HCT116 (cell line): ENCODE data around the gene CBLIF. TPM values are rescaled to one million over a fixed set of nuclear protein-coding genes. Genes with fewer than 3 reads are reported as not detected.

Experiments used
- ATAC-seq: fragments of 200-7000 bp; cut with Tn5 transposase; 2 replicates; pipeline ENCODE4 v1.9.1; 2020; ENCODE audit warnings: mild to moderate bottlenecking, moderate library complexity
- BruUV-seq: library from RNA; stranded (reverse); fragments of 400-500 nt; replicated peaks from 2 replicates; lab custom pipeline; 2021; lab: Mats Ljungman, UMichigan
- CTCF ChIA-PET: fragments of 300-600 bp; sonication (Branson Sonifier 250); formaldehyde crosslinking; loops from one replicate; lab custom pipeline; 2021; ENCODE audit warnings: antibody characterized with exemption; lab: Charles Lee
- POLR2A ChIA-PET: fragments of 300-600, 350-600 bp; sonication (Branson Sonifier 250); formaldehyde crosslinking; loops from one replicate; lab custom pipeline; 2021; ENCODE audit warnings: antibody characterized with exemption; lab: Charles Lee
- RAD21 ChIA-PET, 2 experiments: fragments of 300-600 bp; sonication (Branson Sonifier 250); formaldehyde crosslinking; loops; one replicate each; lab custom pipeline; 2023; ENCODE audit warnings: low total read pairs in 2 of 2; ENCODE audit not compliant: uncharacterized antibody in 2 of 2, unreplicated experiment in 2 of 2, low non-redundant PET in 1 of 2; lab: Charles Lee
- DNase-seq: peaks from one replicate; pipeline ENCODE4 v3.0.0-alpha.2; 2010; ENCODE audit warnings: low read depth, low spot score
- H2AFZ ChIP-seq: fragments of 200-600 bp; shearing (Covaris generic), sonication (generic); 2 replicates; pipeline ENCODE4 v1.6.1; 2017; ENCODE audit warnings: low read depth, mixed run types, mixed read lengths, antibody characterized with exemption, low read length; ENCODE audit not compliant: poor library complexity, severe bottlenecking
- H3K27ac ChIP-seq: 2 replicates; pipeline ENCODE4 v1.5.1; 2012; ENCODE audit warnings: low read depth, low read length
- H3K27me3 ChIP-seq: fragments of 200-600 bp; sonication (generic); 2 replicates; pipeline ENCODE4 v1.6.1; 2016; ENCODE audit warnings: mixed run types, low read length, mixed read lengths; ENCODE audit not compliant: insufficient read depth
- H3K36me3 ChIP-seq, 2 experiments: fragments of 200-500 bp in 1 of 2; fragments of 200-600 bp in 1 of 2; sonication (Bioruptor generic) in 1 of 2; sonication (generic) in 1 of 2; 2 replicates each; pipeline versions ENCODE4 v1.5.1 to v1.6.1; 2014 to 2016; ENCODE audit warnings: low read length in 2 of 2, inconsistent platforms in 1 of 2, mixed read lengths in 1 of 2, mixed run types in 1 of 2; ENCODE audit not compliant: insufficient read depth in 2 of 2, control insufficient read depth in 1 of 2
- H3K4me1 ChIP-seq, 2 experiments: fragments of 200-600 bp in 1 of 2; sonication (generic) in 1 of 2; 2 replicates each; pipeline versions ENCODE4 v1.5.1 to v1.6.1; 2012 to 2017; ENCODE audit warnings: low read length in 2 of 2, inconsistent platforms in 1 of 2, mild to moderate bottlenecking in 1 of 2, mixed read lengths in 1 of 2, mixed run types in 1 of 2, moderate library complexity in 1 of 2; ENCODE audit not compliant: insufficient read depth in 2 of 2, control insufficient read depth in 1 of 2
- H3K4me2 ChIP-seq: fragments of 200-600 bp; sonication (generic); 2 replicates; pipeline ENCODE4 v1.6.1; 2017; ENCODE audit warnings: mixed run types, low read length, mixed read lengths
- H3K4me3 ChIP-seq, 2 experiments: fragments of 200-600 bp in 1 of 2; sonication (generic) in 1 of 2; replicated peaks in 1 of 2; 2 replicates each; pipeline ENCODE4 v1.5.1; 2011 to 2016; ENCODE audit warnings: low read length in 2 of 2, control low read depth in 1 of 2, low read depth in 1 of 2, mild to moderate bottlenecking in 1 of 2, mixed read lengths in 1 of 2, mixed run types in 1 of 2
- H3K79me2 ChIP-seq: fragments of 200-600 bp; sonication (generic); 2 replicates; pipeline ENCODE4 v1.6.1; 2017; ENCODE audit warnings: mild to moderate bottlenecking, mixed run types, low read length, moderate library complexity, mixed read lengths; ENCODE audit not compliant: insufficient read depth
- H3K9ac ChIP-seq: fragments of 200-600 bp; sonication (generic); 2 replicates; pipeline ENCODE4 v1.6.1; 2016; ENCODE audit warnings: low read length, mixed read lengths
- H3K9me2 ChIP-seq: fragments of 200-600 bp; sonication (generic), shearing (Covaris generic); 2 replicates; pipeline ENCODE4 v1.6.1; 2017; ENCODE audit warnings: mixed run types, mild to moderate bottlenecking, moderate library complexity; ENCODE audit not compliant: insufficient read depth
- H3K9me3 ChIP-seq, 2 experiments: fragments of 200-500 bp in 1 of 2; fragments of 200-600 bp in 1 of 2; sonication (Bioruptor generic) in 1 of 2; sonication (generic) in 1 of 2; 2 replicates each; pipeline ENCODE4 v1.6.1; 2014 to 2017; ENCODE audit warnings: low read length in 2 of 2, mixed read lengths in 2 of 2, inconsistent platforms in 1 of 2, low read depth in 1 of 2, mild to moderate bottlenecking in 1 of 2, mixed run types in 1 of 2, moderate library complexity in 1 of 2; ENCODE audit not compliant: control insufficient read depth in 1 of 2, insufficient read depth in 1 of 2
- H4K20me1 ChIP-seq: fragments of 200-600 bp; sonication (generic), shearing (Covaris generic); 2 replicates; pipeline ENCODE4 v1.6.1; 2017; ENCODE audit warnings: mixed run types, mild to moderate bottlenecking, moderate library complexity; ENCODE audit not compliant: insufficient read depth
- CBX3 ChIP-seq: IDR thresholded peaks from 2 replicates; pipeline ENCODE4 v1.6.1; 2012; ENCODE audit warnings: low read depth
- CEBPB ChIP-seq: IDR thresholded peaks from 2 replicates; pipeline ENCODE4 v1.6.1; 2012; ENCODE audit warnings: low read depth
- ELF1 ChIP-seq: IDR thresholded peaks from 2 replicates; pipeline ENCODE4 v1.6.1; 2012; ENCODE audit warnings: low read depth, borderline replicate concordance
- EZH2 ChIP-seq: fragments of 200-600 bp; sonication (generic); IDR thresholded peaks from 2 replicates; pipeline ENCODE4 v1.6.1; 2017; ENCODE audit warnings: antibody characterized with exemption, mixed run types
- EZH2phosphoT487 ChIP-seq: fragments of 200-600 bp; IDR thresholded peaks from 2 replicates; pipeline ENCODE4 v1.6.1; 2018; ENCODE audit warnings: antibody characterized with exemption, borderline replicate concordance
- MAX ChIP-seq: IDR thresholded peaks from 2 replicates; pipeline ENCODE4 v1.6.1; 2012
- RAD21 ChIP-seq: IDR thresholded peaks from 2 replicates; pipeline ENCODE4 v1.6.1; 2012; ENCODE audit warnings: low read depth, mild to moderate bottlenecking
- REST ChIP-seq: IDR thresholded peaks from 2 replicates; pipeline ENCODE4 v1.6.1; 2012; ENCODE audit warnings: low read depth
- SIN3A ChIP-seq: IDR thresholded peaks from 2 replicates; pipeline ENCODE4 v1.6.1; 2012; ENCODE audit warnings: low read depth
- SP1 ChIP-seq: IDR thresholded peaks from 2 replicates; pipeline ENCODE4 v1.6.1; 2012; ENCODE audit warnings: low read depth
- SRF ChIP-seq: IDR thresholded peaks from 2 replicates; pipeline ENCODE4 v1.6.1; 2012; ENCODE audit warnings: low read depth
- intact Hi-C: fragments of 100-400 bp; cut with micrococcal nuclease; formaldehyde crosslinking; loops from 2 replicates; pipeline ENCODE4 v1.10.0; 2022
- total RNA-seq: library from RNA; stranded (reverse); gene quantifications from one replicate; pipeline ENCODE4 v1.2.1, GENCODE V29; 2021; ENCODE audit not compliant: unreplicated experiment
- TF ChIP-seq, protein P1 (sequence below): IDR thresholded peaks from 2 replicates; pipeline ENCODE4 v1.6.1; 2011; ENCODE audit warnings: mild to moderate bottlenecking, low read length, moderate library complexity; ENCODE audit not compliant: insufficient replicate concordance; ENCODE audit errors: extremely low read depth

Gene CBLIF
- total RNA-seq, 1 experiment from 2014 or later = not detected

DNA sequence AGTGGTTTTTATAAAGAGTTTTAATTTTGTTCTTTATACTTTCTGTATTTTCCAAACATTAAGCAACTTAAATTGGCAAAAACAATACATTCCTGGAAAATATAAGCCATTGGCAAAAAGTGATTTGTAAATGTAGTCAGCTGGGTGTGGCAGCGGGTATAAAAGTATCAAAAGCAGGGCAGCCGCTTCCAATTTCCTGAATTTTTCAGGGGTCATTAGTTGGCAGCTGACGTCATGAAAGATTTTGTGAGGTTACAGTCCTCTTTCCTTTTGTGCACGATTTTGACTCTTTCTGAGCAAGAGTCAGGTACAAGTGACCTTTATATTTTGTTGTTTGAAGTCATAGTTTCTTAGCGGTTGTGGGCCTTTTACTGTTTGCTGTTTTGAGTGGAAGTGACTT lies 33.3 kb upstream of the CBLIF start, which contains the start of gene OOSP3:
Gene OOSP3, plus strand, starts transcription at position 208 of the 400 bp plus-strand sequence. Its CDS starts 27 bp downstream, at position 235.
- no peak within 1 kb of the TSS for H2AFZ ChIP-seq
- BruUV-seq = no TSS peak
- POLR2A ChIA-PET = no interaction called here

More for the DNA sequence above, 33.3 kb upstream of the CBLIF start, which contains the start of gene OOSP3:
- Histone ChIP-seq H3K9me3 (no peaks in the 10 kb centered on the region), H3K4me2 (no peak within 1 kb of the TSS), H3K27me3 (no peaks in the 10 kb centered on the region), H3K9me2 (no peaks in the 10 kb centered on the region), H3K27ac (no peak within 1 kb of the TSS), H4K20me1 (no peaks in the 10 kb centered on the region), H3K4me3 (no peak within 1 kb of the TSS), H3K36me3 (no peaks in the 10 kb centered on the region), H3K79me2 (no peaks in the 10 kb centered on the region), H3K9ac (no peak within 1 kb of the TSS), H3K4me1 (no peaks in the 10 kb centered on the region)
- intact Hi-C loops = no loop called here
- ATAC-seq = no peak
- ChIA-PET RAD21 (no interaction called here), CTCF (no interaction called here)
- TF ChIP-seq MAX = no peak
- no peak for TF ChIP-seq REST
- no peak for TF ChIP-seq RAD21
- TF ChIP-seq SRF = no peak
- TF ChIP-seq EZH2 = no peak
- no peak for TF ChIP-seq CEBPB
- TF ChIP-seq CBX3 = no peak
- no peak for TF ChIP-seq ELF1
- no peak for TF ChIP-seq EZH2phosphoT487
- TF ChIP-seq, protein P1, sequence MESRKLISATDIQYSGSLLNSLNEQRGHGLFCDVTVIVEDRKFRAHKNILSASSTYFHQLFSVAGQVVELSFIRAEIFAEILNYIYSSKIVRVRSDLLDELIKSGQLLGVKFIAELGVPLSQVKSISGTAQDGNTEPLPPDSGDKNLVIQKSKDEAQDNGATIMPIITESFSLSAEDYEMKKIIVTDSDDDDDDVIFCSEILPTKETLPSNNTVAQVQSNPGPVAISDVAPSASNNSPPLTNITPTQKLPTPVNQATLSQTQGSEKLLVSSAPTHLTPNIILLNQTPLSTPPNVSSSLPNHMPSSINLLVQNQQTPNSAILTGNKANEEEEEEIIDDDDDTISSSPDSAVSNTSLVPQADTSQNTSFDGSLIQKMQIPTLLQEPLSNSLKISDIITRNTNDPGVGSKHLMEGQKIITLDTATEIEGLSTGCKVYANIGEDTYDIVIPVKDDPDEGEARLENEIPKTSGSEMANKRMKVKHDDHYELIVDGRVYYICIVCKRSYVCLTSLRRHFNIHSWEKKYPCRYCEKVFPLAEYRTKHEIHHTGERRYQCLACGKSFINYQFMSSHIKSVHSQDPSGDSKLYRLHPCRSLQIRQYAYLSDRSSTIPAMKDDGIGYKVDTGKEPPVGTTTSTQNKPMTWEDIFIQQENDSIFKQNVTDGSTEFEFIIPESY = no peak
- TF ChIP-seq SIN3A = no peak
- TF ChIP-seq SP1 = no peak
- no peak for DNase-seq
